T-helper 2 cell treated with Interferon-gamma antibody and Interleukin-4, amounts not matched to agents 100 ng/mL and 5 ng/mL, for 36 hours (primary cell): ENCODE results near the gene AATK. TPM values are rescaled to one million over a fixed set of nuclear protein-coding genes. Genes with fewer than 3 reads are reported as not detected.

Source experiments
- intact Hi-C: fragments of 100-400 bp; cut with micrococcal nuclease; formaldehyde crosslinking; loops from one replicate; pipeline ENCODE4 v1.15.1; 2023
- total RNA-seq: library from RNA; stranded (reverse); gene quantifications from 2 replicates; pipeline ENCODE4 v1.2.3, GENCODE V29; 2022

The AATK gene
- total RNA-seq, 1 donor from 2014 or later, result 0.27 TPM

DNA sequence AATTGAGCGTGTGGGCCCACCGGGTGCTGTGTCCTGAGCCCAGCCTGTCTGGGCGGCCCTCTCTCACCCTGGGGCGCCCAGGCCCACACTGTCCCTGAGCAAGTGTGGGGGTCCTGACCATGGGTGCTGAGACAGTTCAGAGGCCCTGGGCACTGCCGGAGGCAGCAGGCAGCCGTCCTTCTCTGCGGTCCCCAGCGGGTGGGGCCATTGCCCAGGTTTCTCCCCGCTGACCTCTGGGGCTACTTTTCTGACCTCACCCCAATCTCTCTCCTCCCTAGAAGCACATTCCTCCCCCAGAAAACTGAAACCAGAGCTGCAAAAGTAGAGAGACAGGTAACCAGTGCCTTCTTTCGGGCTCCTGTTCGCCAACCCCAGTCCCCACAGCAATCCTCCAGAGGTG lies 36.7 kb downstream of the AATK start:
- intact Hi-C loops, result no loop called here

DNA sequence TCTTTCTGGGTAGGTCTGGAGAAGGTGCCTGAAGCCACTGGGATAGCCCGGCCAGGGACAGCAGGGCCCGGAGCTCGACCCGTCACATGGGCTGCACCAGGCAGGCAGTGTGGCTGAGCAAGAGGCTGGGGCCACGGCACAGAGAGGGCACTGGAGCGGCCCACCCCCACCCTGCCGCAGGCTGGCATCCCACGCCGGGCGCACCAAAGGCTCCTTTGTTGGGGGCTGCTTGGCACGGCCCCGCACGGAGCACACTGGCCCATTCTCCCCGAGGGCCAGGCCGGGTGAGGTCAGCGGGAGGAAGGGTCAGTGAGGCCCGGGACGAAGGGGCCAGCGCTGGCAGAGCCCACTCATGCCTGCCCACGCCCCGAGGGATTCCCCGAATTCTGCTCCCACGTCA lies 37.2 kb downstream of the AATK start:
- intact Hi-C loops, result no loop called here

DNA sequence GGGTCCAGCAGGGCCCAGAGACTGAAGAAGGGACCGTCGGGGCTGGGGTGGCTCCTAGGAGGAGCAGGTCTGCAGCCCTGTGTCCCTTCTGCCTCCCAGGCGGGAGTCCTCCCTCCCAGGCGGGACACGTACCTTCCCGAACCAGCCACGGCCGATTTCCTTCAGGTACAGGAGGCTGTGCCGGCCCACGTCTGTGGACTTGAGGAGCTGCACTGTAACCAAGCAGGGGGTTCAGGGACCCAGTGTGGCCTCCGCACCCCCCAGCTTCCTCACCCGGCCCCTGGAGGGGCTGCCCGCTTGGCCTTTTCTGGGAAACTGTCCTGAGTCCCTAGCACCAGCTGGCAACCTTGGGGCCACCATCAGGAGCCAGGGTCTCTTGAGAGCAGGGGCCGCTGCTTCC lies 37.7 kb downstream of the AATK start:
- intact Hi-C loops, result no loop called here

DNA sequence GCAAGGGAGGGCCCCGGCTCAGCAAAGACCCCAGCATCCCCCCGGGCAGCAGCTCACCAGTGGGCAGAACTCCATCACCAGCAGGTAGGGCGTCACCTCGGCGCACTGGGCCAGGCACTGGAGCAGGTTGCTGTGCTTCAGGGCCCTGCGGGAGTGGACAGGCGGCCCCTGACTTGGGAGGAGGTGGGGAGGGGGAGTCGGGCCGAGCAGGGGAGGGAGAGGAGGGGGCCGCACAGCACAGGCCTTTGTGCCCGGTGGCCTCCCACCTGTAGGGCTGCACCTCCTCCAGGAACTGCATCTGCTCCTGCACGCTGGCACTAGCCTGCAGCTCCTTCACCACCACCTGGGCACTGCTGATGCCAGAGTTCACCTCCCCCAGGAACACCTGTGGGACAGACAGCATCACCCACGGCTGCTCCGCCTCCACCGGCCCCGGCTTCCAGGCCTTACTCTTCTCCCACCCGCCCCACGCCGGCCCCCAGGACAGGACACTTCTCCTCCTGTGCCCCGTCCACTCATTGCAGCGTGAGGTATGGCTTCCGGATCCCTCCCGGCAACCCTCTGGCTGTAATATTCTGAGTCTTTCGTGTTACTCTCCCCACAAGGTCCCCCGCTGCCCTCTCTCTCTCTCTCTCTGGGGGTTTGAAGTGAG lies 38.4 kb downstream of the AATK start:
- intact Hi-C loops, result no loop called here

DNA sequence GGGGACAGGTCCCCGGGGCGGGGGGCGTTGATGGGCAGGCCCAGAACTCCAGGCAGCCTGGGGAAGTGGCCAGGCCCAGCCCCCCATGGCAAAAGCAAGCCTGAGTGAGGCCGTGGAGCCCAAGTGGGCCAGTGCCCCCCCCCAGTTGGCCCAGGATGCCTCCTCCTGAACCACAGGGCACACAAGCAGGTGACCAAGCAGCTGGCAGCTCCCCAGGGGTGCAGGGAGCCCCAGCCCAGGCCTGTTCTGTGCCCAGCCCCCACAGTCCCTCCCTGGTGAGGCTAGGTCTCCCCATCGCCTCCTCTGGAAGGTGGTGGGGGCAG lies 38.9 kb downstream of the AATK start:
- intact Hi-C loops, result no loop called here

DNA sequence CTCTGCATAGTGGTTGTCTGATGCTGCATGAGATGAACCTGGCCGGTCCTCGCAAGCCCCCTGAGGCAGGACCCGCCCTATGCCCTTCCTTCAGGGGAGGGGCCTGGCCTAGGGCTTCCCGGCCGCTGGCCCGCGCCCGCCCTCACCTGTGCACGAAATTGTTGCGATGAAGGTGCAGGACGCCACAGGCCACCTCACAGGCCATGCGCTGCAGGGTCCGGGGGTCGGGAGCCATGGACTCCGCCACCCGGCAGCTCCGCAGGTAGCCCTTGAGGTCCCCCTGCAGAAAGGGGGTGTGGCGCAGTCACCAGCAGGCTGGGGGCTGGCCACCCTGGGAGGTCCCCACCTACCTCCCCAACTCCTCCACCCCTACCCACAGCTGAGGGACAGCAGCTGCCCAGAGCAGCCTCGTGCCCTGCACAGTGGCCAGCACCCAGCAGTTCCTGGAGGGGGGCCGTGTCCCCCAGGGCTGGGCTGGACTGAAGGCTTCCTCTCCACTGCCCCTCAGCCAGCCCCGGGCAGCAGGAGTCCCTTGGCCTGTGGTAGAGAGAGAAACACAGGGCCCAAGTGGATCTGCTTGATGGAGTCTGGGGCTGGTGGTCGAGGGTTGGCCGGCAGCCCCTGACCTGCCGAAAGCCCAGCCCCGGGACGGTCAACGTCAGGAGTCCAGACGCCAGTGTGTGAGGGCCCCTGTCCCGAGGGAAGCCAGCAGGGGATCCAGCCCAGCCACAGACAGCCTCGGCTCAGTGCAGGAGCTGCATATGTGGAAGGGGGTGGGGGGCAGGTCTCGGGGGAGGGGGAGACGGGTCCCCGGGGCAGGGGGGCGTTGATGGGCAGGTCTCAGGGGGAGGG lies 39.5 kb downstream of the AATK start:
- intact Hi-C loops, result no loop called here

DNA sequence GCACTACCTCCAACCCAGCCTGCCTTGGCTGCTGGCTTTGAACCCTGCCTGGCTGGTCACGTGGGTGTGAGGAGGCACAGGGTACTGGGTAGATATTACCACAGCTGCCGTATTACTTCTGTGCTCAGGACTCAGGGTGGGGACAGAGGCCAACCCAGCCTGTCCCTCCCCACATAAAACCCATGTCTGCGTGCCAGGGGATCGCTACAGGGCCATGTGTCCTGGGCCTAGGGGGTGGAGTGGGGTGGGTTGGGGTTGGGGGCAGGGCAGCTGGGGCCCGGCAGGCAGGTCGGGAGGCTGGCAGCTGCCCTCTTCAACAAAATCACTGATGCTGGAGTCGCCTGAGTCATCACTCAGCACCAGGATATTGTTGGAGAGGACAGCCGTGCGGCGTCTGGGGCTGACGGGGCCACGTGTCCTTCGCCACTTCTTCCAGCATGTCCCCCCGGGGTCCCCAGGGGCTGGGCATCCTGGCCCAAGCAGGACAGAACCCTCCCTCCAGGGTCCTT lies 40.4 kb downstream of the AATK start:
- intact Hi-C loops, result no loop called here

DNA sequence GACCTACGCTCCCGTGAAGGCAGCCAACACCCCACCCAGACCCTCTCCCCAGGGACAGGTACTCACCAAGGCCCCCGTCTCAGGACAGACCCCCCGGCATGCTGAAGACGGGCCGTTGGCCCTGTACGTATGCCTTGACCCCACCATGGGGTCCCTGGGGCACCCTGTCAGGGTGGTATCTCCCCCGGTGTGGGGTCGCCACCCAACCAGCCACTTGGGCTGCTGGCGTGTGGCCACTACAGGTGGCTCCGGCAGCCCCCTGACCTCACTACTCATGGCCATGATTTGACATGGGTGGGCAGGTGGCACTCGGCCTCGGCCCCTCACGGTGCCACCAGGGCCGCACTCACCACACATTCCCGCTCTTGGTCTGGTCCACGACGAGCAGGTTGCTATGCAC lies 41.6 kb downstream of the AATK start:
- intact Hi-C loops, result no loop called here

DNA sequence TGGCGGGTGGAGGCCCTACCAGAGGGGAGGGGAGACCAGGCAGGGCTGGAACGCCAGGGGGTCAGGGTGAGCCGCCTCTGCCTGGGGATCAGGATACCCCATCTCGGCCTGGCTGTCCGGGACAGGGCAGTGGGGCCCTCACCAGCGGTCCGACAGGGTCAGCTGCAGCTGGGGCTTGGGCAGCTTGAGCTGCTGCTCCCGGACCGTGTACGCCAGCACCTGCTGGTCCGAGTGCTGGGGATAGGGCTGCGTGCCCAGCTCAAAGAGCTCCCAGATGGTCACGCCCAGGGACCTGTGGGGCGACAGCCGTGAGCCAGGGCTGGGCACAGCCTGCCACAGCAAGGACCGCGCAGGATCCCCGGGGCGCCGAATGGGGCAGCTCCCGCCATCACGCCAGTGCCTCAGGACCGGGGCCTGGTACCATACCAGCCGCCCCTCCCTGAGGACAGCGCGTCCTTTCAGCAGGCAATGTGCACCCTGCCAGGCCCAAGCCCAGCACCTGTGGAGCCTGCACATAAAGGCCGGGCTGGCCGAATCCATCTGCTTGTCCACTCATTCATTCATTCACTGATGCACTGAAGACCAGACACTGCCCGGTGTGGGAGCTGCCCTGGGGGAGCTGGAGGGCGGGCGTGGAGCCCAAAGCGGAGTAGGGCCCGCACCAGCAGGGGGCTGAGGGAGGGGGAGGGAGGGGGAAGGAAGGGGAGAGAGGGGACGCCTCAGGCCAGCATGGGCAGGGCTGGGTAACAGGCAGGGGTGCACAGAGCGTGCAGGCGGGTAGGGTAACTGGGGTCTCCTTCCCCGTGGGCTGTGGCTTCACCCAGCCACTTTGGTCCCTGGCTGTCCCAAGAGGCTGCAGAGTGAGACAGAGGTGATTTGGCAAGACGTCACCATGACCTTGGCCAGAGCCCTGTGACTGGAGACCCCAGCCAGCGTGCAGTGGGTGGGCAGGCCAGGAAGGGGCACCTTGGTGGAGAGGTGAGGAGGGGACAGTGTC lies 42.7 kb downstream of the AATK start:
- intact Hi-C loops, result no loop called here

DNA sequence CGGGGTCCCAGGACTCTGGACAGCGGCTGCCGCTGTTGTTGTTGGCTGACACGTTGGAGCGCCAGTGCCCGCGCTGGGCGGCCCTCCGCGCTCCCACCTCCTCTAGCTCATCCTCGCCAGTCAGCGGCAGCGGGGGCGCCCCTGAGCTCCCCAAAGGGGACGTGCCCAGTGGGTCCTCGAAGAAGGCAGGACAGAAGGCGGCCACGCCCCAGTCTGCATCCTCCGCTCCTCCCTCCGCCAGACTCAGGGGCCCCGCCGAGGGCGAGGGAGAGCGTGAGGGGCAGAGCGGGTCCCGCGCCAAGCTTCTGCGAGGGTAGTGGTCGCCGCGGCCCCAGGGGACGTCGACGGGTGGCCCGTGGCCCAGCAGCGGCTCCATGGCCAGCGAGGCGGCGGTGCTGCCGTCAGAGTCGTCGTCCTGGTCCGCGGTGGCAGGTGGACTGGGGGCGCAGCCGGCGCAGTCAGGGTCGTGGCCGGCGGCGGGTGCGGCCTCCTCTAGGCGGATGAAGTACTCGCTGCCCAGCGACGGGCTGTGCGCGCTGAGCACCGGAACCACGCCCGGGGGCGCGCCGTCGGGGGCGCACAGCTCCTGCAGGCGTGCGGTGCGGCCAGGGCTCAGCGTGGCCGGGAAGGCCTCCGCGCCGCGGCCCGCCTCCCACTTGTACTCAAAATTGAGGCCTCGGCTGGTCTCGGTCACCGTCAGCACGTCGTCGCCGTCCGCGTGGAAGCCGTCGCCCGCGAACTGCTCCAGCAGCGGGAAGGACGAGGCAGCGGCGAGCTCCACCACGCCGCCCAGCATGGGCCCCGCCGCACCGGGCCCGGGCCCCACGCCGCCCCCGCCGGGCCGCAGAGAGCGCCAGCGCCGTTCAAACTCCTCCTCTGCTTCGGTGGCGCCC lies 43.9 kb downstream of the AATK start:
- intact Hi-C loops, result no loop called here

DNA sequence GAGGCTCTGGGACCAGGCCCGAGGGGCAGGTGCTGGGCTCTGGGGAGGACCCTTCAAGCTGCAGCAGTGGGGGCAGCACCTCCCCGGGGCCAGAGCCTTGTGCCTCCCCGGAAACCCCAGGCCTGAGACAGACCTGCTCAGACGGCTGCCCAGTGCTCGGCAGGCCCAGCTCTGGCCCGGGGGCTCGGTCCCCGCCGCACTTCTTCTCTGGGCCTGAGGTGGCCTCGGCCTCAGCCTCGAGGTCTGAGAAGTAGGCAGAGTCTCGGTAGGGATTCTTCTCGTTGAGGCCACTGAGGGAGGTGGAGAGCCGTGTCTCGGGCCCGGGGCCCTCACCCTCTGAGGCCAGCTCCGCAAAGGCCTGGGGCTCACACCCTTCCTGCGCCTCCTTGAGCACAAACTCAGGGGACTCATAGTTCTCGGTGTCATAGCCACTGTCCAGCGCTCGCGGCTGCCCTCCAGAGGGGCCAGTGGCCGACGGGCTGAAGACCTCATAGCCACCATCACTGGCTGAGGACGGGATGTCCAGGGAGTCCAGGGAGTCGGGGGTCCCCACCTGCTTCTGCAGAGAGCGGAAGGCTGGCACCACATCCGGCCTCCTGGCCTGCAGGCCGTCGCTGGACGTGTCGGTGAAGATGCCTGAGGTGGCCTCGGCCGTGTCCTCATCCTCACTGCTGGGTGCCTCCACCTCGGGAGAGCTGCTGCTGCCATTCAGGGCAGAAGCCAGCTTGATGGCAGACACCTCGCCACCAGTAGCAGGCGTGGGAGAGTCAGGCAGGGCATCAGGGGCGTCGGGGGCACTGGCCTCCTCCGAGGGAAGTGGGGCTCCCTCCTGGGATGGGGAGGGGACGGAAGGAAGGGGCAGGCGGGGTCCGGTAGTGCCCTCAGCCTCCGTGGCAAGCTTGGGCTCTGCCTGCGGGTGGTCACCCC lies 45.1 kb downstream of the AATK start:
- intact Hi-C loops, result no loop called here

DNA sequence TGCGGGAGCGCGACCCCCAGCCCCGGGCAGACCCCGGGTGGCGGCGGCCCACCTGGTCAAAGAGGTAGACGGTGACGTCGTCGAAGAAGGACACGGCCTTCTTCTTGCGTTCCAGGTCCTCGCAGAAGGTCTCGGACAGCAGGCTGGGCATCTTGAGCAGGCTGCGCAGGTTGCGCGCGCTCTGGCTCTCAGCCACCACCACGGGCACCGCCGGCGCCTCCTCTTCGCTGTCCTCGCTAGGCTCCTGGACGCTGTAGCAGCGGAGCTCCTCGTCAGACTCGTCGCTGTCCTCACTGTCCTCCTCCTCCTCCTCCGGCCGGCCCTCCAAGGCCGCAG lies 45.9 kb downstream of the AATK start:
- intact Hi-C loops, result no loop called here

DNA sequence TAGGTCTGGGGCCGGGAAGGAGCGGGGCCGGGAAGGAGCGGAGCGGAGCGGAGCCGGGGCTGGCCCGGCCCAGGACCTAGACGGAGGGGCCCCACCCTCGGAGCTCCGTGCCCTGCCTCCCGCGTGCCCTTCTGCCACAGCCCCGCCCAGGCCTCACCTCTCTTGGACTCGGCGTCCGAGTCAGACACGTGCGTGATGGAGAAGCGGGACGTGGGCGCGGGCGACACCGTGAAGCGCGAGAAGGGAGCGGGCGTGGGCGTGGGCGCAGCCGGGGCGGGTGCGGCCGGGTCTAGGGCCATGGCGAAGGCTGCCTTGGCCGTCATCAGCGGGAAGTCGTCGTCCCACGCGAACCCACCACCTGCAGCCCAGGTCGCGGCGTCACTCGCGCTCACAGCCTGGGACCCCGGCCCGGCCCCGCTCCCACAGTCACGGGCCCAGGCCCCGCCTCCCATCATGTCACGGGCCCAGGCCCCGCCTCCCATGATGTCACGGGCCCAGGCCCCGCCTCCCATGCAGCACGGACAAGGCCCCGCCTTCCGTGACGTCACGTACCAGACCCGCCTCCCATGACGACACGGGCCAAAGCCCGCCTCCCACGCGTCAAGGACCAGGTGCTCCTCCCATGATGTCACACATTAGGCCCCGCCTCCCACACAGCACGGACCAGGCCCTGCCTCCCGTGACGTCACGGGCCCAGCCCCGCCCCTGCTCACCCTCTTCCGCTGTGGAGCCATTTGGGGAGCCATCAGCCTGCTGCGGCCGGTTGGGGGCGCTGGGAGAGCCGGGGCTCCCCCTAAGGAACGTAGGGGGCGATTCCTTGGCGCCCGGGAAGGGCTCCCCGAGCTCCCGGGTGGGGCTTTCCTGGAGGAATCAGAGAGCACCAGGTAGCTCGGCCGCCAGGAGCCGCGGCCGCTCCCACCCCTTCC lies 46.5 kb downstream of the AATK start:
- intact Hi-C loops, result loop anchor here (1.0 kb wide), 1 partner anchor 104 kb away; no protein-coding TSS in a partner anchor

DNA sequence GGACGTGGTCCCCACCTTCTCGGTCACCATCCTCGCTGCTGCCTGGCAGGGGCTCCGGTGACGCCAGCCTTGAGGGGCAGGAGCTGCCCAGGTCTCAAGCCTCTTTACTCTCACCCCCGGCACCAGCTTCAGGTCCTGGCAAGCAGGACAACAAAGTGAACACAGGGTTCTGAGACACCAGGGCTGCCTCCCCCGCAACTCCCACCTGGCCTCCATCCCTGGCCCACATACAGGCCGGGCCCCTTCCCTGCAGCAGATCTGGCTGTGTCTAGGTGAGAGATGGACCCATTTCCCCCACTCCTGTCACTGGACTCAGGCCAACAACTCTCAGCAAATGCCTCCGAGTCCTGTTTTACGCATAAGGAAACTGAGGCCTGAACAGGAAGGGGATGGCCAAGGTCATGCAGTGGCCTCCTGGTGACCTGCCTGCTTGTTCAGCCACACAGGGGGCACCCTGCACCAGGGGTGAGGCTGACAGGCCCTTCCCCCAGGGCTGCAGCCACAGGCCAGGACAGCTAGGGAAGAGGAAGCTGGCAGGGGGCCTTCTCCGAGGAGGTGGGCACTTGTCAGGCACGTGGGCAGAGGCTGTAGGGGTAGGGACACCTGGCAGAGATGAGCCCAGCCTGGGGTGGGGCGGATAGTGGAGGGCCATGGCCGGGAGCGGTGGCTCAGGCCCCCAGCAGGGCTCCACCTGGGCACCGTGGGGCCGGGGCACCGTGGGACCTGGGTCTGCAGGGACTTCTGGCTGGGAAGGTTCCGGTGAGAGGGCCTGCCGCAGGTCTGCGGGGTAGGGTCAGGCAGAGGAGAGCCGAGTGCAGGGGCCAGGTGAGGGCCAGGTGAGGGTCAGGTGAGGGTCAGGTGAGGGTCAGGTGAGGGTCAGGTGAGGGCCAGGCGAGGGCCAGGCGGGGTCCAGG lies 47.5 kb downstream of the AATK start:
- intact Hi-C loops, result loop anchor here (1.0 kb wide), 1 partner anchor 105 kb away; no protein-coding TSS in a partner anchor

DNA sequence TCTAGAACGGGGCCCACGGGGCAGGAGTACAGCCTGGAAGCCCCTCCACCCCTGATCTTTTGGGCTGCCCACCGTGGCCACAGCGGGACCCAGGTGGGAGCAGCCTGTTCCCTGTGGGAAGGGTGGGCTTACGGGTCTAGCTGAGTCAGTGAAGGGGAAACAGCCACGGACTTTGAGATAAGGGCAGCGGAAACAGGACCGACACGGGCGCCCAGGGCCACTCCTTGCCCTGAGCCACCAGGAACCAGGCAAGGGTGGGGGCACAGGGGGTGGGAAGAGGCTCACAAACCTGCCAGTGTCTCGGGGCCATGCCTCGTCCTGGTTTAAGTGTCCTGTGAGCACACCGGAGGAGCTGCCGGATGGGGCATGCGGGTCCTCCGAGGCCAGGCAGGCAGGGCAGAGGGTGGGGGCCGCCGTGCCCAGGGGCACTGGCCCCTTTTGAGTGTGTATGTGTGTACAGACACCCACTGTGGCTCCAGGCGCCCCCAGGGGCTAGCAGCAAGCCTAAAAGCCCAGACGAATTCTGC lies 48.3 kb downstream of the AATK start:
- intact Hi-C loops, result no loop called here

DNA sequence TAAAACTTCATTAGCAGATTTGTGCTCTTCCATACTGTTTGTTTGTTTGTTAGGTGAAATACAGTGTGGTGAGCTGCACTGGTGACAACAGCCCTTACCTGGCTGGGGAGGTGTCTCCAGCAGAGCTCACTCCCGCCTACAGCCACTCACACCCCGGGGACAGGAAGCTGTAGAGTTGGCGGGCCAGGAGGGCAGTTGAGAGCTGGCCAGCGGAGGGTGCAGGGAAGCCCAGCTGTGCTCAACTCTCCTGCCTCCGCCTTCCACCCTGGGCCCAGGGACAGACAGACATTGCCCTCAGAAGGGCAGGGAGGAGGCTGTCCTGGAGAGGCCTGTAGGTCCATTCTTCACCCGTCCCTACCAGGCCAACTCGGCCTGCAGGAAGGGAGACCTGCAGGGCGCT lies 49.3 kb downstream of the AATK start:
- intact Hi-C loops, result no loop called here
